ENCODE results near the gene RELN.
A peak's percentile ranks its signal among the peaks of the same experiment; 100 is the strongest.
"Not testable (repeated sequence)": the region's sequence is repeated elsewhere in the genome, so short reads cannot be mapped to it uniquely, and the experiment has no call there.

Gene RELN

DNA sequence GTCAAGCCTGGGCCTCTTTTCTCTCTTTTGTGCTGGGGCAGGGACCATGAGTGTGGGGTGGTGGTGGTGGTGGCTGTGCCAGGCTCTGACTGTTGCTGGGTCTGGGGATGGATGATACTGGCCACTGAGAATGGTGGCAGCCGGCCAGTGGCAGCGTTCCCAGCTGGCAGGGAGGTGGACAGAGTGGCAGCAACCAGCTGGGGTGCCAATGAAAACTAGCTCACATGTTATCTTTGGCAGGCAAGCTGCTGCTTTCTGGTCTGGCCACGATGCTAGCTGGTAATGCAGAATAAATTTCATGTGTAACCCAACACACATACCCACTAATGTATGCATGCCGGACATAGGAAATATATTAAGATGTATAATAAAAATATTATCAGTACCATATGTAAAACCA is 448.4 kb downstream of the RELN start:
- DNase-seq: no peak

DNA sequence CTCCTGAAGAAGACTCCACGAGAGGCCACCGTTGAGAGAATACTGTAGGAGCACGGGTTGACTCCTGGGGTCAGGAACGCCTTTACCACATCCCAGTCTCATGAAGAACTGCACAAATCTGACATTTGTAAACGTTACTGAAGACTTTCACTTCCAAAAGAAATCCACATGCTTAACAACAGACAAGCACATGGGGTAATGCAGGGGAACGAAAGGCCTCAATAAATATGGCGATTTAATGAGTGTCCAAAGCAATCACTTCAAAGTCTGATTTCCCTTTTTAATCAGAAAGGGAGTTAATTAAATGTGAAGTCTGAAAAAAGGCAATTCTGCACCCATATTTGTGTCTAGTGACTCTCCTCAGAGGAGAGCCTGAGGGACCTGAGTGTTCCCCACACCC is 449.1 kb downstream of the RELN start:
- no peak for DNase-seq

- no peak for DNase-seq
These were observed 449.6 kb downstream of the RELN start for GRCh38 chr7:103539875-103540274.

DNA sequence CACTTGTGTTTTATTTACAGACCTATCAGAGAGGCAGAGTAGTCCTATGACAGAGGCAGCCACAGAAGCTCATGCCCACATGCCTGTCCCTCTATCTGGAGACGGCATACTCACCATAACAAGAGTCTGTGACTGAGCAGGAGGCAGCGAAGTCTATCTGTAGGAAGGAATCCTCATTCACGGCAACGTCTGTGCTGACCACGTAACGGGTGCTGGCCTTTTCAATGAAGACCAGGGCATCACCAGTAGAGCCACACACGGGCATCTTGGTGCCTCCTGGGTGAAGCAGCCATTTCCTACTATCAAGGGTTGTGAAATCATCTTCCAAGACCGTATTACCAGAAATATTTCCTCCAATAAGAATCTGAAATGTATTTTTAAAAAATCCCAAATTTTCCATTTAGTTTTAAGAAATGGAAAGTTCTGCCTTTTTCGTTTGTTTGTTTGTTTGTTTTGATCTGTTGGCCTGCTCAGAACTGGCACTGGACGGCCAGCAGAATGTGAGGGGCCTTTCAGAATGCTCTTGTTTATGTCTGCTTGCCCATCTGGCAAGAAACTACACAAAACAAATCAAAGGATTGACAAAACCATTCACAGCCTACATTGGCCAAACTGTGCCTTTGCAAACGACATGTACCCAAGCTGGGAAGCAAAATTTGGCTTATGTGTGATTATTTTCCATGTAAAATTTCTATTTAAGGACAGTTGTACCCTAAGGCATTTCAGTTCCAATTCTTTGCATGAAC is 450.3 kb downstream of the RELN start:
- no peak for DNase-seq

- no peak for DNase-seq
These were observed 455.7 kb downstream of the RELN start for GRCh38 chr7:103533761-103534160.

- no peak for DNase-seq
These were observed 456.5 kb downstream of the RELN start for GRCh38 chr7:103532955-103533354.

DNA sequence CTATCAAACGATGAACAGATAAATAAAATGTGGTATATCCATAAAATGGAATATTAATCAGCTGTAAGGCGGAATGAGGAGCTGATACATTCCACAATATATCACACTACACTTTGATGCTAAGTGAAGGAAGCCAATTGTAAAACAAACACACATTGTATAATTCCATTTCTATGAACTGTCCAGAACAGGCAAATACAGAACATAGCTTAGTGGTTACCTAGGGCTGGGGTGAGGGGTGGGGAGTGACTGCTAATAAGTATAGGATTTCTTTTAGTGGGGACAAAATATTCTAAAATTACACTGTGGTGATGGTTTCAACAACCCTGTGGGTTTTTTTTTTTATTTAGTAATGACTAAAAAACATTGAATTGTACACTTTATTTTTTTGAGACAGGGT is 461.3 kb downstream of the RELN start:
- no peak for DNase-seq

DNA sequence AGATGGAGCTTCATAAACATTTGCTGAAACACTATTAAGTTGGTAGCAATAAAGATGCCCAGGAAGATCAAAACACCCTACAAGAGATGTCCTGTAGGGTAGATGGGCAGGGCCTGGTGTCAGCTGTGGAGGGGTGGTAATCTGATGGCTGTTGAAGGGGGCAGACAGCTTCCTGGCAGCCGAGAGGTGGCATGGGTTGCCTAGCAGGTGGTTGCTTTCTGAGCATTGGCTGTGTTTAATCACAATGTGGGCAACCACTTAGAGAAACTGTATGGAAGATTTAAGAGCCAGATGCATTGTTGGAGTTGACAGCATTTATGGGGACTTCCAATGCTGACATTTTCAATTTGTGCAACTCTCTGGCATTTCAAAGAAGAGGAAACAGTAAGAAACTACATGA is 463.5 kb downstream of the RELN start:
- DNase-seq: no peak

- peak; percentile 43 for DNase-seq
These were observed 465.2 kb downstream of the RELN start for GRCh38 chr7:103524042-103524907.

GRCh38 chr7:103521937-103522336 is 467.5 kb downstream of the RELN start:
- no peak for DNase-seq

GRCh38 chr7:103504505-103505135 is 484.8 kb downstream of the RELN start:
- peak; percentile 7 for DNase-seq

GRCh38 chr7:103501206-103501605 is 488.3 kb downstream of the RELN start:
- DNase-seq: no peak

- no peak for DNase-seq
These were observed 489.5 kb downstream of the RELN start for GRCh38 chr7:103499976-103500375.

DNA sequence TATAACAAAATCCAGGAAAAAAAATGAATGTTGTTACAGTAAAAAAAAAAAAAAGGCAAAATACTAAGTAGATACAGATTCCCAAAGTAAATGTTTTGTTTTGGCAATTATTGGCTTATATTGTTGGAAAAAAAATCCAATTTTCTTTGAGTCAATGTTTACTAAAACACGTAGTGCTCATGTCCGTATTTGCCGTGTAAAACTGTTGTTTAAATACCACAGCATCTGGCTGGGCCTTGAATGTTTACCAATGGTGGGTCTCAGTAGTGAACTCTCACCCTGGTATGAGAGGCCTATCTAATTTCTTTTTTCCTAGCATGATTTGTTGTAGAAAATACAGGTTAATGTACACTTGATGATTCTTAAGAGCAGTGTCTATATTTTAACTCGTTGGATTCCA is 502.0 kb downstream of the RELN start:
- DNase-seq: no peak

GRCh38 chr7:103486873-103487272 is 502.6 kb downstream of the RELN start:
- DNase-seq: not testable (repeated sequence)

DNA sequence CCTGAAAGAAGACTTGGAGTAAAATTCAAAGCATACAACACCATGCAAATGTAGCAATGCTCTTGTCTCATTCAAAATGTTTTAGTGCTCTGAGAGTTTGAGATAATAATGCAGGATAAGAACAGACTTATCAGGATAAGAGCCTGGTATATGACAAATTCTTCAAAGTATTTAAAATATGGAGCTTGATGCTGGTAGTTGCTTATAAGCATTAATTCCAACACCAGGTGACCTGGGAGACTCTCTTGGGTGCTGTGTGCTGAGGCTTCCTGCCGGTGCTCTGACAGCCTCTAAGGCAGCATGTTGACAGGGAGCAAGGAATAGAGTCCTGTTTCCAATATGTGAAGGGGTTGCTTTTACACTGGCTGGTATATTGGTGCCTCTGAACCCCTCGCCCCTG is 508.7 kb downstream of the RELN start:
- DNase-seq: no peak

DNA sequence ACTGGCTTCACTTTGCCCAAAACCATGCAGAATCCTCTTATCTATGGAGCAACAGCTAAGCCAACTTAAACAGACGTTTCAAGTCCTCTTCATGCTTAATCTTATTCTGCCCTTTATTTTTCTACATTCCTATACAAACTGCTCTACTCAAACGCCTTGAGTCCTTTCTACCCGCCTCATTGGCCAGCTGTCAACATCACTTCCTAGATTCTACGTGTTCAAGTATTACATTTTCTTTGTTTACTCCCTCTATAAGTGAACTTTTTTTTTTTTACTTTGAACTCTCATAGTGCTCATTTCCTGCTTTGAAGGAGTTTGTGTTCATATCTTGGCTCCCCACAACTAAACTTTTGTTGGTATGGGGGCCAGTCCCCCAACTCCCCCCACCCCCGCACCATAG is 514.5 kb downstream of the RELN start:
- no peak for DNase-seq

DNA sequence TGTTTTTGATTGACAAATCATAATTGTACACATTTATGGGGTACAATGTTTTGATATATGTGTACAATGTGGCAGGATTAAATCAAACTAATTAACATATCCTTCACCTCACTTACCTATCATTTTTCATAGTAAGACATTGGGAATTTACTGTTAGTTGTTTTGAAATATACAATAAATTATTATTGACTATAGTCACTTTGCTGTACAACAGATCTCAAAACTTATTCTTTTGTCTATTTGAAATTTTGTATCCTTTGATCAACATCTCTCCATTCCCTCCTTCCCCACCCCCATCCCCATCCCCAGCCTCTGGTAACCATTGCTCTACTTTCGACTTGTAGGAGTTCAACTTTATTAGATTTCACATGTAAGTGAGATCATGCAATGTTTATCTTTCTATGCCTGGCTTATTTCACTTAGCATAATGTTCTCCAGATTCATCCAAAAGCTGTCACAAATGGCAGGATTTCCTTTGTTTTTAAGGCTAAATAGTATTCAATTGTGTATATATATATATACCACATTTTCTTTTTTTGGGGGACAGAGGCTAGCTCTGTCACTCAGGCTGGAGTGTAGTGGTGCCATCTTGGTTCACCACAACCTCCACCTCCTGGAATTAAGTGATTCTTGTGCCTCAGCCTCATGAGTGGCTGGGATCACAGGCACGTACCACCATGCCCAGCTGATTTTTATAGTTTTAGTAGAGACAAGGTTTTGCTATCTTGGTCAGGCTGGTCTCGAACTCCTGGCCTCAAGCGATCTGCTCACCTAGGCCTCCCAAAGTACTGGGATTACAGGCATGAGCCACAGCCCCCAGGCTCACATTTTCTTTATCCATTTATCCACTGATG is 520.1 kb downstream of the RELN start:
- DNase-seq: no peak

DNA sequence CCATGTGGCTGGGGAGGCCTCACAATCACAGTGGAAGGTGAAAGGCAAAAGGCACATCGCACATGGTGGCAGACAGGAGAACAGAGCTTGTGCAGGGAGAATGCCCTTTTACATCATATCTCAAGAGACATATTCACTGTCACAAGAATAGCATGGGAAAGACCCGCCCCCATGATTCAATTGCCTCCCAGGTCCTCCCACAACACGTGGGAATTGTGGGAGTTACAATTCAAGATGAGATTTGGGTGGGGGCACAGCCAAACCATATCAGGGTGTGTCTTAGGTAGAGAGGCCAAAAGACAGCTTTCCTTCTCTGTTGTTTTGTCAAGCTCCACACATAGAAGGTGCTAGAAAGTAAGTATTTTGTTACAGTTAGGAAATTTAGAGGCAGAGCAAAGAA is 522.6 kb downstream of the RELN start:
- no peak for DNase-seq

DNA sequence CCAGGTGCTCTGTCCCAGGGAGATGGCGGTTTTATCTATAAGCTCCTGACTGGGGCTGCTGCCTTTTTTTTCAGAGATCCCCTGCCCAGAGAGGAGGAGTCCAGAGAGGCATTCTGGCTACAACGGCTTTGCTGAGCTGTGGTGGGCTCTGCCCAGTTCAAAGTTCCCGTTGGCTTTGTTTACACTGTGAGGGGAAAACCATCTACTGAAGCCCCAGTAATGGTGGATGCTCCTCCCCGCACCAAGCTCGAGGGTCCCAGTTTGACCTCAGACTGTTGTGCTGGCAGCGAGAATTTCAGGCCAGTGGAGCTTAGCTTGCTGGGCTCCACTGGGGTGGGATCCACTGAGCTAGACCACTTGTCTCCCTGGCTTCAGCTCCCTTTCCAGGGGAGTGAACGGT is 527.1 kb downstream of the RELN start:
- no peak for DNase-seq

DNA sequence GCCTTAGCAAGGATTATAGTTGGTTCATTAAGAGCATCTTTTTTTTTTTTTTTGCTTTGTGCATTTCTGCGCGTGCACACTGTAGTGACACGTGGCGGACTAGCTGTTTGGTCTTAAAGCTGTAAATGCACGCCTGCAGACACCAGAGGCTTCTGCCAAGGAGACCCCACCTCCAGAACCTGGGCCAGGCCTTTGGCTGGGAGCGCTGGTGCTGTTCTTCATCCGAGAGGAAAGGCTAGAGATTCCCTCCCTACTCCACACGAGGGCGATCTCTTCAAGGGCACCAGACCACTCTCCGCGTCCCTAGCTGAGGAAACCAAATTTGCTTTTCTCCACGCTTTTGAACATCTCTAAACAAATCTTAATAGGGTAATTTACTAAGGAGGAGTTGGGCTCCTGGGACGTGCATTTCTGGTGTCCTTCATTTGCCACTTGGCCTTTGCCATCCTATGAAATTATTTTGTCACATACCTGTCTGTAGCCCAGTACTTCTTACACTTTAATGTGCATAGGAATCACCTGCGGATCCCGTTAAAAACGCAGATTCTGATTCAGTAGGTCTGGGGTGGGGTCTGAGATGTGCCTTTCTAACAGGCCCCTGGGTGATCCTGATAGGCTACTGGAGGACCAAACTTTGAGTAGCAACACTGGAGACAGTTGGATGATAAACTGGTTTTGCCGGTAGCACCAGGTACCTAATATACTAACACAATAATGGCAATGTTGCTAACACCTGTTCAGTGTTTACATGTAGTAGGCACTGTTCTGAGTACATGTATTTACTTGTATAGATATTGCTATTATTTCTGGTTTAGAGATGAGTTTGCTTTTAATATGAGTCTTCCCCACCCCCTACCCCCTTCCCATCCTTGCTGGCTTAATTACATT is 542.1 kb downstream of the RELN start:
- DNase-seq: peak; percentile 83

DNA sequence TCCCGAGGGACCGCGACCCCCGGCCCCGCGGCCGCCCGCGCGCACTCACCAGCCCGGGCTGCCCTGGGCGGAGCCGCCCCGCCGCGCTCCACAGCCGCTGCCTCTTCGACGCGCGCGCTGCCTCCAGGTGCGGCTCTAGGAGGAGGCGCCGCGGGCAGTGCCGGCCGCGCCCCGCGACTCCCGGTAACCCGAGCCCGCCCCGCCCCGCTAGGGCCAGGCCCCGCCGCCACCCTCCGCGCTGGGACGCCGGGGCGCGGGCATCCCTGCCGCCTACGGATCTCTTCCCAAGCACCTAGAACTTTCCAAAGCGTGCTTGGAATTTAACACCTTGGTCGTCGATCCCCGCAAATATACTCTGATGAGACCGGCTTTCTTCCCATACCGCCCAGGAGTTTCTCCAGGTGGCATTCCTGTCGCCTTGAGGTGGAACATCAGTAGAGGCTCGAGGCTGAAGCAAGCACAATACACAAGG is 543.4 kb downstream of the RELN start, which contains the start of gene SLC26A5:
TSS of gene SLC26A5 (minus strand) at position 159 of the 472 bp plus-strand sequence. CDS start 24,693 bp downstream, outside the sequence.
- peak; percentile 18 for DNase-seq

All from hematopoietic multipotent progenitor cell treated with erythropoietin and hydrocortisone succinate and interleukin-3 and kit ligand, for 4 days (in vitro differentiated cells).